ENCODE data around the gene GAPVD1.
"Not testable (repeated sequence)": the region's sequence is repeated elsewhere in the genome, so short reads cannot be mapped to it uniquely, and the experiment has no call there.

GAPVD1 gene

GRCh38 chr9:125399165-125399564, 137.5 kb downstream of the GAPVD1 start:
- no peaks in the 10 kb centered on the region for H3K4me1 ChIP-seq
- H3K9ac ChIP-seq = no peak overlapping the region
- no peak for TF ChIP-seq CTCF (IDR thresholded peaks at IDR 0.05)
- no peak overlapping the region for H2AFZ ChIP-seq
- no peaks in the 10 kb centered on the region for H3K79me2 ChIP-seq
- no peaks in the 10 kb centered on the region for H3K9me3 ChIP-seq (ENCODE audit: control insufficient read depth, low read length)
- no peaks in the 10 kb centered on the region for H3K36me3 ChIP-seq (ENCODE audit: control insufficient read depth, insufficient read depth, low read length)
- no peak overlapping the region for H3K4me2 ChIP-seq (ENCODE audit: low read length)
- no peak overlapping the region for H3K27ac ChIP-seq
- no peak overlapping the region for H3K4me3 ChIP-seq (ENCODE audit: low read depth, low read length)
- H3K27me3 ChIP-seq (ENCODE audit: control insufficient read depth, insufficient read depth, low read length) = no peaks in the 10 kb centered on the region

- no peaks in the 10 kb centered on the region for H3K9me3 ChIP-seq (ENCODE audit: control insufficient read depth, low read length)
- TF ChIP-seq CTCF (IDR thresholded peaks at IDR 0.05) = no peak
- no peak overlapping the region for H3K4me2 ChIP-seq (ENCODE audit: low read length)
- no peak overlapping the region for H2AFZ ChIP-seq
- H3K27me3 ChIP-seq (ENCODE audit: control insufficient read depth, insufficient read depth, low read length) = no peaks in the 10 kb centered on the region
- no peak overlapping the region for H3K4me3 ChIP-seq (ENCODE audit: low read depth, low read length)
- no peaks in the 10 kb centered on the region for H3K79me2 ChIP-seq
- H3K27ac ChIP-seq = no peak overlapping the region
- H3K9ac ChIP-seq = no peak overlapping the region
- no peaks in the 10 kb centered on the region for H3K36me3 ChIP-seq (ENCODE audit: control insufficient read depth, insufficient read depth, low read length)
- H3K4me1 ChIP-seq = no peaks in the 10 kb centered on the region
These were observed 138.0 kb downstream of the GAPVD1 start for GRCh38 chr9:125399666-125400065.

GRCh38 chr9:125400232-125400631, 138.6 kb downstream of the GAPVD1 start:
- not testable (repeated sequence) for H3K4me2 ChIP-seq (ENCODE audit: low read length); H3K4me1 ChIP-seq; H3K4me3 ChIP-seq (ENCODE audit: low read depth, low read length); H3K9me3 ChIP-seq (ENCODE audit: control insufficient read depth, low read length); H3K27me3 ChIP-seq (ENCODE audit: control insufficient read depth, insufficient read depth, low read length); H2AFZ ChIP-seq; H3K27ac ChIP-seq; H3K36me3 ChIP-seq (ENCODE audit: control insufficient read depth, insufficient read depth, low read length); H3K9ac ChIP-seq; H3K79me2 ChIP-seq

GRCh38 chr9:125400725-125401716, 139.4 kb downstream of the GAPVD1 start:
- H3K27me3 ChIP-seq (ENCODE audit: control insufficient read depth, insufficient read depth, low read length) = no peaks in the 10 kb centered on the region
- H3K9ac ChIP-seq = no peak overlapping the region
- no peak overlapping the region for H3K4me3 ChIP-seq (ENCODE audit: low read depth, low read length)
- no peaks in the 10 kb centered on the region for H3K79me2 ChIP-seq
- H3K27ac ChIP-seq = no peak overlapping the region
- H3K9me3 ChIP-seq (ENCODE audit: control insufficient read depth, low read length) = no peaks in the 10 kb centered on the region
- no peaks in the 10 kb centered on the region for H3K4me1 ChIP-seq
- TF ChIP-seq CTCF (IDR thresholded peaks at IDR 0.05) = no peak
- H3K36me3 ChIP-seq (ENCODE audit: control insufficient read depth, insufficient read depth, low read length) = no peaks in the 10 kb centered on the region
- no peak overlapping the region for H2AFZ ChIP-seq
- H3K4me2 ChIP-seq (ENCODE audit: low read length) = no peak overlapping the region

GRCh38 chr9:125404733-125405132, 143.1 kb downstream of the GAPVD1 start:
- H3K9ac ChIP-seq = no peak overlapping the region

More at GRCh38 chr9:125404733-125405132, 143.1 kb downstream of the GAPVD1 start:
- no peak for TF ChIP-seq CTCF (IDR thresholded peaks at IDR 0.05)
- no peaks in the 10 kb centered on the region for H3K27me3 ChIP-seq (ENCODE audit: control insufficient read depth, insufficient read depth, low read length)
- no peaks in the 10 kb centered on the region for H3K4me1 ChIP-seq
- no peak overlapping the region for H3K4me3 ChIP-seq (ENCODE audit: low read depth, low read length)
- no peaks in the 10 kb centered on the region for H3K9me3 ChIP-seq (ENCODE audit: control insufficient read depth, low read length)
- H2AFZ ChIP-seq = no peak overlapping the region
- no peak overlapping the region for H3K4me2 ChIP-seq (ENCODE audit: low read length)
- H3K79me2 ChIP-seq = no peaks in the 10 kb centered on the region
- H3K36me3 ChIP-seq (ENCODE audit: control insufficient read depth, insufficient read depth, low read length) = no peaks in the 10 kb centered on the region
- no peak overlapping the region for H3K27ac ChIP-seq

Data from parathyroid adenoma (tissue), 2 donors.